ENCODE data around the gene TWF1.
"Not testable (repeated sequence)": the region's sequence is repeated elsewhere in the genome, so short reads cannot be mapped to it uniquely, and the experiment has no call there.

TWF1 gene

DNA sequence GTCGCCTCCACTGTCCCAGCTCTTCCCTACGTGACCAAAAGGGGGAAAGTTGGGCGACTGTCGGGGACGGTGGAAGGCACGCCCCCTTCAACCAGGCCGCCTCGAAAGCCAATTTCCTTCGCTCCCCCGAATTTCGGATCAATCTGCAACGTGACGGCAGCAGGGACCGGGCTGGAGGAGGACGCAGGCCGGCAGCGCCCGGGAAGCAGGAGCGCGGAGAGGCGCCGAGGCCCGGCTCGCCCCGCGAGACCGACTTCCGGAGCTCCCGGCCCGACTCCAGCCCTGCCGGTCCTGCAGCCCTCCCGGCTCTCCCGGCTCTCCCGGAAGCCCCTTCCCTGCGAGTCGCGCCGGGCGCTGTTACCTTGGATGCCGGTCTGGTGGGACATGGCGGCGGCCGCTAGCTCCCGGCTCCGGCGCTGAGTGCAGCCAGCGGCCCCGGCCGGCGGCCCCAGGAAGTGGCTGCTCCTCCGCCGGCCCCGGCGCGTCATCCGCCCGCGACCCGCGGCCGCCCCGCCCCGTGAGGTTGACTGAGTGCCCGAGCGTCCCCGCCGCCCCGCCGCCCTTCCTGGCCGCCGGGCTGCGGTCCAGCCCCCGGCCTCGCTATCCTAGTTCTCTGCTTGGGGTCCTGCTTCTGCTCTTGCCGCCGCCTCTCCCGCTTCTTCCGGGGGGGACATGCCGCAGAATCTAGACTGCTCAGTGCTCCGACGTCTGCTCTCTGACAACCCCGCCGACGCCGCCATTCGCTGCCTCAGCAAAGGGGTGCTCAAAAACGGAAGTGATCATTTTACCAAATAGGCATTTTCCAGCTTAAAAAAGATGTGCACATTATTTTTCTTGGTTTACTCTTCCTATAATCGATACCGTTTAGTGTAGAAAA lies at the start of gene TWF1:
TSS of gene TWF1 (minus strand) at position 458 of the 877 bp plus-strand sequence. CDS start at position 386, 72 bp downstream.
- TF ChIP-seq, protein P1, sequence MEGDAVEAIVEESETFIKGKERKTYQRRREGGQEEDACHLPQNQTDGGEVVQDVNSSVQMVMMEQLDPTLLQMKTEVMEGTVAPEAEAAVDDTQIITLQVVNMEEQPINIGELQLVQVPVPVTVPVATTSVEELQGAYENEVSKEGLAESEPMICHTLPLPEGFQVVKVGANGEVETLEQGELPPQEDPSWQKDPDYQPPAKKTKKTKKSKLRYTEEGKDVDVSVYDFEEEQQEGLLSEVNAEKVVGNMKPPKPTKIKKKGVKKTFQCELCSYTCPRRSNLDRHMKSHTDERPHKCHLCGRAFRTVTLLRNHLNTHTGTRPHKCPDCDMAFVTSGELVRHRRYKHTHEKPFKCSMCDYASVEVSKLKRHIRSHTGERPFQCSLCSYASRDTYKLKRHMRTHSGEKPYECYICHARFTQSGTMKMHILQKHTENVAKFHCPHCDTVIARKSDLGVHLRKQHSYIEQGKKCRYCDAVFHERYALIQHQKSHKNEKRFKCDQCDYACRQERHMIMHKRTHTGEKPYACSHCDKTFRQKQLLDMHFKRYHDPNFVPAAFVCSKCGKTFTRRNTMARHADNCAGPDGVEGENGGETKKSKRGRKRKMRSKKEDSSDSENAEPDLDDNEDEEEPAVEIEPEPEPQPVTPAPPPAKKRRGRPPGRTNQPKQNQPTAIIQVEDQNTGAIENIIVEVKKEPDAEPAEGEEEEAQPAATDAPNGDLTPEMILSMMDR (IDR thresholded peaks at IDR 0.05; ENCODE audit: unreplicated experiment in 3 of 3), result peak; percentile 19 to 39 (median 36)
- peaks cover 12% of the 10 kb centered on the region for H3K36me3 Mint-ChIP-seq (ENCODE audit: low read depth)
- H3K4me3 Mint-ChIP-seq, result peak within 1 kb of the TSS; percentile 97 to 99 (median 99)

DNA sequence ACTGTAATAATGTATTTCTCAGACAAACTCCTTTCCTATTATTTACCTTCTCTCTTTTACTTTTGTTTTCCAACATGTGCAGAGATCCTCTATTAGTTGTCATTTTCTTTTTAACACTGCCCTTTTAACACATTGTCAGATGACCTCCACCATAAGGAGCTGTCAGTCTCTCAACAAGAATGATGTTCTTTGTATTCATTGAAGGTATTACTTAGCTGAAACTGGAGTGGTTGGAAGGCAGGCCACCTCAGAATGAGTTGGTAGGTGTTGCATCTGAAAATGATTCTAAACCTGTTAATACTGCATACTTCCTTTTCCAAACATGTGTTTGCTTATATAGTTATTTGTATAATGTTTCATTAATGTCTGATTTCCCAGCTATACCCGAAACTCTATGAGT lies 46.6 kb upstream of the TWF1 start:
- peaks cover 3% of the 10 kb centered on the region for H3K9me3 Mint-ChIP-seq
- H3K4me1 Mint-ChIP-seq, result no peaks in the 10 kb centered on the region

More for the DNA sequence above, at the start of gene TWF1:
- Mint-ChIP-seq H3K27me3 (ENCODE audit: low read depth) (no peaks in the 10 kb centered on the region), H3K9me3 (no peaks in the 10 kb centered on the region), H3K4me1 (peaks cover 34% of the 10 kb centered on the region), H3K27ac (peak within 1 kb of the TSS; percentile 99 to 100 (median 99))

DNA sequence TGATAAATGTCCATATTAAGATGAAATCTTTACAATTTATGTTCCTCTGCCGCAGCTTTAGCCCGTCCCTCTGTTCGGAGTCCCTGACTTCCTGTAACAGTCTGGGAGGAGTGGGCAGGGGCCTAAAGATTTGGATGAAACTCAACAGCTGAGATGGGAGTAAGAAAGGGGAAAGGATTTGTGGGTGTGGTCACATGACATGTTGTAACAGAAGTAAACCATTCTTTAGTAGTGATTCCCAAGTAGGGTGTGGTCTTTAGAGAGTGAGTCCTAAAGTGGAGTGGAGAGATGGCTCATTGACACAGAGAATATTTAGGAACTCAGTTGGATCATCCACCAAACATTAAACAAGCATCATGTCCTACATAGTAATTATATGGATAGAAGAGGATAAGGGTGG lies 42.7 kb upstream of the TWF1 start:
- Mint-ChIP-seq H3K27me3 (ENCODE audit: low read depth) (no peaks in the 10 kb centered on the region), H3K36me3 (ENCODE audit: low read depth) (peaks cover 50% of the 10 kb centered on the region), H3K4me1 (no peaks in the 10 kb centered on the region), H3K9me3 (peaks cover 11% of the 10 kb centered on the region), H3K4me3 (no peak overlapping the region), H3K27ac (no peak overlapping the region)
- TF ChIP-seq, protein P1 (IDR thresholded peaks at IDR 0.05; ENCODE audit: unreplicated experiment in 3 of 3), result no peak

More for the DNA sequence above, 46.6 kb upstream of the TWF1 start:
- TF ChIP-seq, protein P1 (IDR thresholded peaks at IDR 0.05; ENCODE audit: unreplicated experiment in 3 of 3), result no peak
- no peak overlapping the region for H3K4me3 Mint-ChIP-seq
- H3K27ac Mint-ChIP-seq, result no peak overlapping the region
- H3K27me3 Mint-ChIP-seq (ENCODE audit: low read depth), result no peaks in the 10 kb centered on the region
- peaks cover 23% of the 10 kb centered on the region for H3K36me3 Mint-ChIP-seq (ENCODE audit: low read depth)

GRCh38 chr12:43848226-43848507 lies 42.0 kb upstream of the TWF1 start:
- Mint-ChIP-seq H3K36me3 (ENCODE audit: low read depth) (peaks cover 50% of the 10 kb centered on the region), H3K4me1 (no peaks in the 10 kb centered on the region), H3K27ac (no peak overlapping the region), H3K4me3 (no peak overlapping the region), H3K27me3 (ENCODE audit: low read depth) (no peaks in the 10 kb centered on the region), H3K9me3 (peaks cover 11% of the 10 kb centered on the region)
- TF ChIP-seq, protein P1 (IDR thresholded peaks at IDR 0.05; ENCODE audit: unreplicated experiment in 3 of 3), result no peak

- H3K27me3 Mint-ChIP-seq (ENCODE audit: low read depth); H3K4me3 Mint-ChIP-seq; H3K27ac Mint-ChIP-seq; H3K4me1 Mint-ChIP-seq: not testable (repeated sequence)
- Mint-ChIP-seq H3K9me3 (peaks cover 11% of the 10 kb centered on the region), H3K36me3 (ENCODE audit: low read depth) (peaks cover 50% of the 10 kb centered on the region)
Observed at GRCh38 chr12:43847425-43848225, 41.5 kb upstream of the TWF1 start.

- TF ChIP-seq, protein P1 (IDR thresholded peaks at IDR 0.05; ENCODE audit: unreplicated experiment in 3 of 3), result no peak
- H3K27ac Mint-ChIP-seq, result no peak overlapping the region
- H3K4me3 Mint-ChIP-seq, result no peak overlapping the region
- H3K27me3 Mint-ChIP-seq (ENCODE audit: low read depth), result no peaks in the 10 kb centered on the region
- H3K36me3 Mint-ChIP-seq (ENCODE audit: low read depth), result peaks cover 22% of the 10 kb centered on the region
- peaks cover 4% of the 10 kb centered on the region for H3K9me3 Mint-ChIP-seq
- H3K4me1 Mint-ChIP-seq, result peaks cover 27% of the 10 kb centered on the region
Observed at GRCh38 chr12:43842259-43842658, 36.1 kb upstream of the TWF1 start.
